NOMO-1 (cell line): ENCODE results near the gene C2CD4B.

ENCODE experiments used
- DNase-seq, 2 experiments: peaks; one replicate each; lab custom pipeline; 2025; ENCODE audit not compliant: unreplicated experiment in 2 of 2; lab: John Stamatoyannopoulos, UW

The C2CD4B gene

DNA sequence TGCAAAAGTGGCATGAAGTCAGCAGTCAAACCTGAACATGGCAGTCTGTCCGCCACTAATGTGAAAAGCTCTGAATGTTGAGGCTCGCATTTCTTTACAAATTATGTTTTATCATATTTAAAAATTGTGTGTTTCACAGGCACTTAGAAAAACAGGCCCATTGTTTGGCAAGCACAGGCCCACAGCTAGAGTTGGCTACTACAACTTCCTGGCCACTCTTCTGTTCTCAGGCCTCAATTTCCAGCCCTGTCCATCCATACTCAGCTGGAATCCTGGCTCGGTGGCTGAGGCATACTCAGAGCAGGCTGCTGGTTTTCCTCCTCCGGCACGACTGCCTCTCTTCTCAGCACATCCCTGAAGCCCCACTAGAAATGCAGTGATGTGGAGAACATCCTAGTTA, 44.3 kb downstream of the C2CD4B start:
- DNase-seq, result no peak

DNA sequence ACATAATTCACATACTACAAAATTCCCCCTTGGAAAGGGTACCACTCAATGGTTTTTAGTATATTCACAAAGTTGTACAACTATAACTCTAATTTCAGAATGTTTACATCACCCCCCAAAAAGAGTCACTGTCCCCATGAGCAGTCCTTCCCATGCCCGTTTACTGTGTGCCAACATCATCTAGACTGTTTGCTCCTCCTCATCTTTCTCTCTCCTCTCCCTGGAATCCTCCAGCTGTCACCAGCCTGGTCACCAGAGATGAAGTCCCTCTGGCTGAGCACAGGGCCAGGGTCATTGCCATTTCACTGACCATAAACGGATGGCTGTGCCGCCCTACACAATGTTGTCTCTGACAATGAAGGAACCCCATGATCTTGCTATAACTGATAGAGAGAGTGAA, 45.2 kb downstream of the C2CD4B start:
- DNase-seq, result no peak

DNA sequence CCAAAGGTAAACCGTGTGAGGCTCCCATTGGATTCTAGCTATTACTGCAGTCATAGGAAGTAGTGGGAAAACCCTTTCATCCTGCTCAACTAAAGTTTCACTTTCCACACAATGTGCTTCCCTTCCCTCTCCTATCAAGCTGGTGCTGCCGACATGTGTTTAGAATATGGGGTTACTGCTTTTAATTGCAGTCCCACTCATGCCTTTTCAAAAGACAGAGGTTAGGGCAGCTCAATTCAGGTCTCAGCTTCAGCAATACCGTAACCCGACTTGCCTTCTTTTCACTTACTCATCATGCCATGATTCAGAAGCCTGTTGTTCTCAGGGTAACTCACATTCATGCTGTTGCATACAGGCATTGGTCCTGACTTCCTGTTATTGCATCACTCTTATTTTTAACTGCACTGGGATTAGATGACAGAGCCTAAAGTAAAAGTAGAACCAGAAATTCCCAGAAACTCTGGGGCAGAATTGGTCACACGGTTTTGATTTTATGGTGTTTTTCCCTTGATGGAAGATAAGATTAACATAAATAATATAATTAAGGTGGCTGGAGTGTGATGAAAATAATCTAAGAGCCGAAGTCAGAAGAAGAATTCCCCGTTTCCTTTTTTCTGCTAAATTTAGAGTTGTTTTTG, 45.7 kb downstream of the C2CD4B start:
- peak; percentile 43 to 84 for DNase-seq

DNA sequence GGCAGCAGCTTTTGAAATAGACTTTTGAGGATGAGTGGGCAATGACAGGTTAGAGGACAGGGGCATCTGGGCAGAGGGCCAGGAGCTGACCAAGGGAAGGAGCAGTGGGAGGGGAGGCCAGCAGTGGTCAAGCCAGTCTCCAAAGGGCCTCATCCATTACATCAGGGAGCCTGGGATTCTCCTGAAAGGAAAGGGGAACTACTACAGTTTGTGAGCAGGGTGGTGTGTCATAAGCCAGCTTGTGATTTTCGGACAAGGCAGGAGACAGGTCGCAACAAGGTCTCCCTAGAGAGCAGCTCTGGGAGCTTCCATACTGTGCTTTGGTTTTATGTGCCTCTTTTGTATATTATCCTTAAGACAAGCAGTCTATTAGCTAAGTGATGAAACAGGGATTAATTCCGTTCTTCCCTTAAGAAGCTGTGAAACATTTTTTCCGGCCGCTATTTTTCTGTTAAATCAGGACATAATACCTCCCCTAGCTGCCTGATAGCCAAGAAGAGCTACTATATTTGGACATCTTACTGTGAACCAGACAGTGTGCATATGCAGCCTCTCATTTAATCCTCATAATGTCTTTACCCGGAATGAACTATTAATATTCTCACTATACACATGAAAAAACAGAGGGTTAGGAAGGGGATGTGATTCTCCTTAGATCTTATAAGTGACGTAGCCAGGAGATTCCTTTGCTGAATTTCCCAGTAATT, 46.4 kb downstream of the C2CD4B start:
- DNase-seq, result no peak

DNA sequence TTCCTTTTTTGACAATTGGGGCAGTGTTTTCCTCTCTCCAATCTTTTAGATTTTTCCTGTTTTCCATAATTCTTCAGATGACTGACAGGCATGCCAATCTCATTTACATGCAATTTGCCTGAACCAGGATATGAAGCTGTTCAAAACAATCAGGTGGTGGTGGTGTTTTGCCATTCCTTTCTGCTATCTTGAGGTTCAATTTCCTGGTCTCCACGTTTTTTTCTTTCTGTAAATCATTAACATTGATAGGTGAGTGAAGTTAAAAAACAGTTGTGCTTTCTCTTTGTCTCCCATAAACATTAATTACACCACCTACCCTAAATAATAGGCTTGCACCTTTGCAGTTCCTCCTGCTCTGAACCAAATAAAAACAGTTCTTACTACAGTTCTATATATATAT, 49.2 kb downstream of the C2CD4B start:
- no peak for DNase-seq
